ENCODE data around the gene MYOG. TPM values are rescaled to one million over a fixed set of nuclear protein-coding genes. Genes with fewer than 3 reads are reported as not detected.

Gene MYOG
- total and polyA plus RNA-seq, 2 donors: 12.7 TPM; not detected in 1

- Histone ChIP-seq H3K27ac (ENCODE audit: low read depth) (no peak overlapping the region), H3K4me1 (ENCODE audit: insufficient read depth) (no peaks in the 10 kb centered on the region), H3K36me3 (ENCODE audit: insufficient read depth) (no peaks in the 10 kb centered on the region), H3K4me3 (ENCODE audit: low read depth, low read length) (no peak overlapping the region)
- 98% methylated on average over 2 of the region's 2 CpGs for WGBS
- DNase-seq (ENCODE audit: extremely low spot score): no peak
Measured at GRCh38 chr1:203077956-203078355, 7.9 kb downstream of the MYOG start.

- WGBS: 97% methylated on average over 3 of the region's 3 CpGs
- DNase-seq (ENCODE audit: extremely low spot score): no peak
- Histone ChIP-seq H3K4me1 (ENCODE audit: insufficient read depth) (no peaks in the 10 kb centered on the region), H3K36me3 (ENCODE audit: insufficient read depth) (no peaks in the 10 kb centered on the region), H3K4me3 (ENCODE audit: low read depth, low read length) (no peak overlapping the region), H3K27ac (ENCODE audit: low read depth) (no peak overlapping the region)
Measured at GRCh38 chr1:203077367-203077766, 8.4 kb downstream of the MYOG start.

- WGBS: 75% methylated on average over 30 of the region's 30 CpGs
Measured at GRCh38 chr1:203076031-203076511, 9.7 kb downstream of the MYOG start.

GRCh38 chr1:203075236-203076030, 10.4 kb downstream of the MYOG start:
- no peak for DNase-seq (ENCODE audit: extremely low spot score)
- Histone ChIP-seq H3K27ac (ENCODE audit: low read depth) (no peak overlapping the region), H3K36me3 (ENCODE audit: insufficient read depth) (no peaks in the 10 kb centered on the region), H3K4me1 (ENCODE audit: insufficient read depth) (no peaks in the 10 kb centered on the region), H3K4me3 (ENCODE audit: low read depth, low read length) (peak overlapping the region; percentile 26)
- 40% methylated on average over 56 of the region's 56 CpGs for WGBS

More at GRCh38 chr1:203076031-203076511, 9.7 kb downstream of the MYOG start:
- Histone ChIP-seq H3K4me1 (ENCODE audit: insufficient read depth) (no peaks in the 10 kb centered on the region), H3K27ac (ENCODE audit: low read depth) (no peak overlapping the region), H3K36me3 (ENCODE audit: insufficient read depth) (no peaks in the 10 kb centered on the region), H3K4me3 (ENCODE audit: low read depth, low read length) (peak overlapping the region; percentile 26)
- no peak for DNase-seq (ENCODE audit: extremely low spot score)

- Histone ChIP-seq H3K27ac (ENCODE audit: low read depth) (no peak overlapping the region), H3K4me1 (ENCODE audit: insufficient read depth) (no peaks in the 10 kb centered on the region), H3K36me3 (ENCODE audit: insufficient read depth) (no peaks in the 10 kb centered on the region), H3K4me3 (ENCODE audit: low read depth, low read length) (no peak overlapping the region)
- no peak for DNase-seq (ENCODE audit: extremely low spot score)
Measured at GRCh38 chr1:203074610-203075009, 11.2 kb downstream of the MYOG start.

- DNase-seq (ENCODE audit: extremely low spot score): no peak
- WGBS: 98% methylated on average over 2 of the region's 2 CpGs
- H3K4me1 ChIP-seq (ENCODE audit: insufficient read depth): no peaks in the 10 kb centered on the region
Measured at GRCh38 chr1:203073469-203073868, 12.3 kb downstream of the MYOG start.

GRCh38 chr1:203072911-203073310, 12.9 kb downstream of the MYOG start:
- 93% methylated on average over 3 of the region's 3 CpGs for WGBS
- no peak overlapping the region for H3K4me3 ChIP-seq (ENCODE audit: low read depth, low read length)
- H3K4me1 ChIP-seq (ENCODE audit: insufficient read depth): no peaks in the 10 kb centered on the region
- no peak for DNase-seq (ENCODE audit: extremely low spot score)
- no peak overlapping the region for H3K27ac ChIP-seq (ENCODE audit: low read depth)
- H3K36me3 ChIP-seq (ENCODE audit: insufficient read depth): no peaks in the 10 kb centered on the region

More at GRCh38 chr1:203073469-203073868, 12.3 kb downstream of the MYOG start:
- Histone ChIP-seq H3K36me3 (ENCODE audit: insufficient read depth) (no peaks in the 10 kb centered on the region), H3K27ac (ENCODE audit: low read depth) (no peak overlapping the region), H3K4me3 (ENCODE audit: low read depth, low read length) (no peak overlapping the region)

- H3K4me1 ChIP-seq (ENCODE audit: insufficient read depth): no peaks in the 10 kb centered on the region
- no peak overlapping the region for H3K4me3 ChIP-seq (ENCODE audit: low read depth, low read length)
- H3K36me3 ChIP-seq (ENCODE audit: insufficient read depth): no peaks in the 10 kb centered on the region
- WGBS: 95% methylated on average over 7 of the region's 7 CpGs
- no peak overlapping the region for H3K27ac ChIP-seq (ENCODE audit: low read depth)
- no peak for DNase-seq (ENCODE audit: extremely low spot score)
Measured at GRCh38 chr1:203072002-203072602, 13.7 kb downstream of the MYOG start.

- WGBS: 8% methylated on average over 4 of the region's 4 CpGs
- Histone ChIP-seq H3K4me1 (ENCODE audit: insufficient read depth) (no peaks in the 10 kb centered on the region), H3K27ac (ENCODE audit: low read depth) (no peak overlapping the region), H3K4me3 (ENCODE audit: low read depth, low read length) (no peak overlapping the region), H3K36me3 (ENCODE audit: insufficient read depth) (no peaks in the 10 kb centered on the region)
- peak; percentile 60 for DNase-seq (ENCODE audit: extremely low spot score)
Measured at GRCh38 chr1:203069030-203069747, 16.6 kb downstream of the MYOG start.

GRCh38 chr1:203066965-203067364, 18.8 kb downstream of the MYOG start:
- 98% methylated on average over 3 of the region's 3 CpGs for WGBS
- no peak for DNase-seq (ENCODE audit: extremely low spot score)
- Histone ChIP-seq H3K4me1 (ENCODE audit: insufficient read depth) (no peaks in the 10 kb centered on the region), H3K27ac (ENCODE audit: low read depth) (no peak overlapping the region), H3K36me3 (ENCODE audit: insufficient read depth) (no peaks in the 10 kb centered on the region), H3K4me3 (ENCODE audit: low read depth, low read length) (no peak overlapping the region)

- no peaks in the 10 kb centered on the region for H3K4me1 ChIP-seq (ENCODE audit: insufficient read depth)
- 79% methylated on average over 2 of the region's 2 CpGs for WGBS
- H3K4me3 ChIP-seq (ENCODE audit: low read depth, low read length): no peak overlapping the region
- no peaks in the 10 kb centered on the region for H3K36me3 ChIP-seq (ENCODE audit: insufficient read depth)
- no peak overlapping the region for H3K27ac ChIP-seq (ENCODE audit: low read depth)
- no peak for DNase-seq (ENCODE audit: extremely low spot score)
Measured at GRCh38 chr1:203065986-203066385, 19.8 kb downstream of the MYOG start.

GRCh38 chr1:203065191-203065590, 20.6 kb downstream of the MYOG start:
- WGBS: 94% methylated on average over 7 of the region's 7 CpGs
- Histone ChIP-seq H3K36me3 (ENCODE audit: insufficient read depth) (no peaks in the 10 kb centered on the region), H3K27ac (ENCODE audit: low read depth) (no peak overlapping the region), H3K4me3 (ENCODE audit: low read depth, low read length) (no peak overlapping the region), H3K4me1 (ENCODE audit: insufficient read depth) (no peaks in the 10 kb centered on the region)
- DNase-seq (ENCODE audit: extremely low spot score): no peak

- Histone ChIP-seq H3K27ac (ENCODE audit: low read depth) (no peak overlapping the region), H3K4me3 (ENCODE audit: low read depth, low read length) (no peak overlapping the region), H3K4me1 (ENCODE audit: insufficient read depth) (no peaks in the 10 kb centered on the region), H3K36me3 (ENCODE audit: insufficient read depth) (no peaks in the 10 kb centered on the region)
- 79% methylated on average over 8 of the region's 8 CpGs for WGBS
- DNase-seq (ENCODE audit: extremely low spot score): no peak
Measured at GRCh38 chr1:203063287-203063686, 22.5 kb downstream of the MYOG start.

GRCh38 chr1:203060115-203060514, 25.7 kb downstream of the MYOG start:
- Histone ChIP-seq H3K4me1 (ENCODE audit: insufficient read depth) (no peaks in the 10 kb centered on the region), H3K4me3 (ENCODE audit: low read depth, low read length) (no peak overlapping the region), H3K36me3 (ENCODE audit: insufficient read depth) (no peaks in the 10 kb centered on the region), H3K27ac (ENCODE audit: low read depth) (no peak overlapping the region)
- DNase-seq (ENCODE audit: extremely low spot score): no peak
- 96% methylated on average over 11 of the region's 11 CpGs for WGBS
